NCI-H774 (cell line): ENCODE data around the gene ALS2CL.

Experiments used
- DNase-seq: peaks from one replicate; lab custom pipeline; 2025; lab: John Stamatoyannopoulos, UW

Gene ALS2CL

DNA sequence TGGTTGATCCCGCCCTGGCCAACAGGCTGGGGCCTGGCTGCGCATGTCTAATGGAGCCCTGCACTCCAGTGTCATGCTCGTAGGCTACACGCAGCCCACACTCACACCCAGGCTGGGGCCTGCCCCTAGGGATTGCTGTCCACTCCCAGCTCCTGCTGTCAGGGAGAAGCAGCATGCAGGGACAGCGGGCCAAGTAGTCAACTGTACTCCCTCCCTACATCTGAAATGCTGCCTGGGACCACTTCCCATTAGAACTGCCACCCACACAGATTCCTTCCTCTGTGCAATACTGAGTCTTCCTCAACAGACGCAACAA lies 16.1 kb downstream of the ALS2CL start:
- DNase-seq = no peak

DNA sequence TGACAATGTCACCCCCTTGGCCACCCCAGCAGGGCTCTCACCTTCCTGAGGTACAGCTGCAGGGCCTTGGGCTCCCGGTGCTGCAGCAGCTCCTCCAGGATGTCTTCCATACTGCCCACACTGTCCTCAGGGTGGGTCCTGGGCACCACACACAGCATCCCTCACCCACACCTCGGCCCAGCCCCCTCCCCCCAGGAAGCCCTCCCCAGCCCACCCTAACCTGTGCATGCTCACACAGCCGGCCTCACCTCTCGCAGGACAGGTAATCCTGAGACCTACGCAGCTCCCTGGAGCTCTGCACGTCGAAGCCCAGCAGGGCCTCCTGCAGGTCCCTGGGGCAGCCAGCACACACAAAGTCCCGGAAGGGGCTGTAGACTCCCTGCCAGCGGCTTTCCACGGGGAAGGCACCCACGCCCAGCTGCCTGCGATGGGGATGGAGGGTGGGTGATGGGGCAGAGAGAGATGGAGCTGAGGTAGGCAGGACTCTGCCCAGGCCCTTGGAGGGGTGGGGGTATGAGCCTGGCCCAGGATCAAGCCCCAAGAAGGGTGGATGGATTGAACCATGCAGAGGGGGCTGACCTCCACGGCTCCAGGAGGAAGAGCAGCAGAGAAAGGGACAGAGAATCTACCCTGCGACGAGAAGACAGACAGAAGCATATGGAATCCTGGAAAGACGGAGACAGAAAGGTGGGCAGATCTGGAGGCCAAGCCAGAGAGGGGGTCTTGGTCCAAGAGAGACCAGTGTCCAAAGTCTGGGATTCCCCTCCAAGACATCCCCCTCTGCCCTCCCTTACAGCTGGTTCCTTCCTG lies 16.7 kb downstream of the ALS2CL start:
- DNase-seq = no peak

DNA sequence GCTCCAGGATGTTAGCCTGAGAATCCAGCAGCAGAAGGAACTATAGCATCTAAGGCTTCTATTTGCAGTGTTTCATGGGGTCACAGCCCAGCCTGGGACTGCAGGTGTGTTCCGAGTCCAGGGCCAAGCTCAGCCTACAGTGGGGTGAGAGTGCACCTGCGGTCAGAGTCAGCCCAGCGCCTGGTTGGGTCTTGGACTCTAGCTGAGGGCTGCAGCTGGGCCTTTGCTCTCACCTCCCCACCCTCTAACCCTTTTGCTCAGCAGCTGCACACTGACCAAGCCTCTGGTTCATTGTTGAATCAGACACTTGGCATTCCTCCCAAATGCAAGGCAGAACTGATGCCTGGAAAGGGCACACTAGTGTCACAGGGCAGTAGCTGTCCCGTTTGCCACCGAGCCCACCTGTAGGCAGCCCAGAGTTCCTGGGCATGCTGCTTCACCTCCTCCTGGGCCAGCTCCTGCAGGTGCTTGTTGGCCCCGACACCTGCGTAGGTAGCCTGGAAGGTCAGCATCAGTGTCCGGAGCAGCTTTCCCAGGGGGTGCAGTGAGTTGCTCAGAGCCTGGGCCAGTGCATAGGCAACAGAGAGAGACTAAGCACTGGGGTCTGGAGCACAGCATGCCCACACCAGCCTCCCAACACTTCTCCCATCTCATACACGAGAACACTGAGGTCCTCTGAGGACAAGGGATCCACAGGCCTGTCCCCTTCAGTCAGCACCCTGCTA lies 17.5 kb downstream of the ALS2CL start:
- no peak for DNase-seq

DNA sequence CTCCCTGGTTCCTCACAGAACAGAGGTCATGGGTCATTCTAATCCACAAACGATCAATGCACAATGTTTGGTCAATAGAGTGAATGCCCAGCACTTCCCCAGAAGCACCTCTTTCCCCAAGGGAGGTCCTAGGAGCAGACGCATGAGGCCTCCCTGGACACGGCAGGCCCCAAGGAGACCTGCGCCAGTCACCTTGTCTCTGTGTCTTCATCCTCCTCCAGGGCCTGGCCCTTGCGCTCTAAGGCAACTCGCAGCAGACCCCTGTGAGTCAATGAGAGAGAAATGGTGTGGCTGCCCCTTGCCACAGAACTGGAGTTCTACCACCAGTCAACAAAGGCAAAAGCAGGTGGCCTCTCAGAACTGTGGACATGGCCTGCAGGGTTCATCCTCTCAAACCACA lies 18.1 kb downstream of the ALS2CL start:
- no peak for DNase-seq

DNA sequence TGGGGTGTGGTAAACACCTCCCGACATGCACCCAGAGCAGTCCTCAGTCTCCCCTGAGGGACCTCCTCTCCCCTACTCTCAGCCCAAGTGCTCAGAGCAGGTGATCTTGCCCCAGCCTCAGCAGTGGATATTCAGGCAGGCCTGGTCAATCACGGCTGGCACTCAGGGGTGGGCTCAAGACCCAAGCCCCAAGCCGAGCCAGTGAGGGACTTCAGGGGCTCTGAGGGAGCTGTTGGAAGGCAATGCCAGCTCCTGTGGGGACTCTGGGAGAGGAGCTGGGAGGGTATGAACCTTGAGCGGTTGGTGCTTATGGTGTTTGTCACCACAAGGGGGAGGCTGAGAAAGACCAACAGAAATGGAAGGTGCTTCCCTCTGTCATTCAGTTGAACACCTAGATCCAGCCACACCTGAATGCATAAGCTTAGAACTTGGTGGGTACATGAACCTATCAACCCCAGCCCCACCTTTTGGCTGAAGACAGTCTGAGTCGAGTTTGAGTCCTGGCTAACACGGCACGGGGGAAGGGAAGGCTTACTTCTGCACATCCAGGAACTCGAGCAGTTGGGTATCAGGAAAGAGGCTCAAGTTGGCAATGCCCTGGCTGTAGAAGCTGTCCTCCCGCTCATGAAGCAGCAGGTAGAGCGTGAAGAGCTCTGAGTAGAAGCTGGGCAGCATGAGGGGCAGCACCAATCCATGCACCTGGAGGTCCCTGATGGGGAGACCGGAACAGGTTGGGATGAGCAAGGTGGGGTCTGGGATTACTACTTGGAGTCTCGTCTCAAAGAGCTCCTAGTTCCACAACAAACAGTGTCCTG lies 19.2 kb downstream of the ALS2CL start:
- no peak for DNase-seq

DNA sequence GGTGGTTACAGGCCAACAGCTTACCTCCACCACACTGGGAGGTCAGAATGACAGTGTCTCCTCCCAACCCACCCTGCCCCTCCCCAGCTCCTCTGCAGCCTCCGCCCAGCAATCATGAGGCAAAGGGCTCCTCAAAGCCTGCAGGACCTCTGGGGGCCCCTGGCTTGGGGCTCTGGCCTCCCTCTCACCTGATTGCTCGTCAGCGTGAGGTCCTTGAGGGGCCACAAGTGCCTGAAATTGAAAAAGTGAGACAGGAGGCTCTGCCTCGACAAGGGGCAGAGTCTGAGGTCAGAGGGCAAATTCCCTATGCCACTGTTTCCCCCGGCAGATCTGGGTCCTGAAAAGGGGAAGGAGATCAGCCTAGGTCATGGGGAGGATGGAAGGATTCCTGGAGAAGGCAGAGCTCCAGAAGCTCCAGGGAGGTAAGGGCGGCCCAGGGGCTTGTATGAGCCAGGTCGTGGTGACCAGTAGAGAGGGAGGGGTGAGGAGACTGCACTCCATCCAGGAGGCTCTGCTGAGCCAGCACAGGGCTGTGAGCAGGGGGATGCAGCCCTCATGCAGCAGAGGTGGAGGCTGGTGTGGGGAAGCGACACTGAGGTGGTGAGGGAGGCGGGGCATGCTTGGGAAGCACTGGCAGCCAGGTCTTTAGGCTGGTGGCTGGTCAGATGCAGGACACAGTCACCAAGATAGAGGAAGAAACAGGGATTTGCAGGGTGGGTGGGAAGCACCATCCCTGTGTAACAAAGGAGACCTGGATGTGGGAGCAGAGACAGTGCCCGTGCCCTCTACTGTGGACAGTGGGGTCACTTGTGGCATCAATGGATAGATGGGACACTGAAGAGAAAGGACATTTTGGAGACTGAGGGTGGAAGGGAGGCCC lies 20.1 kb downstream of the ALS2CL start:
- DNase-seq = no peak

DNA sequence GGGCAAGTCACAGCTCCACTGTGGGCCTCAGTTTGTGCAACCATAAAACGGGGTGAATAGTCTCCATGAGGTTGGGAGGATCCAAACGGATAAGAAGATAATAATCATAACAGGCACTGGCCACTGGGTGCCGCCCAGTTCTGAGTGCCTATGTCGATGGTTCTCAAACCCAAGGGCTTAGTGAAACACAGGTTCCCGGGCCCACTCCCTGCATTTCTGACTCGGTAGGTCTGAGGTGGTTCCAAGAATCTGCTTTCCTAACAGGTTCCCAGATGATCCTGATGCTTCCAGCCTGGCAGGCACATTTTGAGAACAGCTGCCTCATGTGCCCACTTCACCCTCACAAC lies 21.2 kb downstream of the ALS2CL start:
- no peak for DNase-seq

DNA sequence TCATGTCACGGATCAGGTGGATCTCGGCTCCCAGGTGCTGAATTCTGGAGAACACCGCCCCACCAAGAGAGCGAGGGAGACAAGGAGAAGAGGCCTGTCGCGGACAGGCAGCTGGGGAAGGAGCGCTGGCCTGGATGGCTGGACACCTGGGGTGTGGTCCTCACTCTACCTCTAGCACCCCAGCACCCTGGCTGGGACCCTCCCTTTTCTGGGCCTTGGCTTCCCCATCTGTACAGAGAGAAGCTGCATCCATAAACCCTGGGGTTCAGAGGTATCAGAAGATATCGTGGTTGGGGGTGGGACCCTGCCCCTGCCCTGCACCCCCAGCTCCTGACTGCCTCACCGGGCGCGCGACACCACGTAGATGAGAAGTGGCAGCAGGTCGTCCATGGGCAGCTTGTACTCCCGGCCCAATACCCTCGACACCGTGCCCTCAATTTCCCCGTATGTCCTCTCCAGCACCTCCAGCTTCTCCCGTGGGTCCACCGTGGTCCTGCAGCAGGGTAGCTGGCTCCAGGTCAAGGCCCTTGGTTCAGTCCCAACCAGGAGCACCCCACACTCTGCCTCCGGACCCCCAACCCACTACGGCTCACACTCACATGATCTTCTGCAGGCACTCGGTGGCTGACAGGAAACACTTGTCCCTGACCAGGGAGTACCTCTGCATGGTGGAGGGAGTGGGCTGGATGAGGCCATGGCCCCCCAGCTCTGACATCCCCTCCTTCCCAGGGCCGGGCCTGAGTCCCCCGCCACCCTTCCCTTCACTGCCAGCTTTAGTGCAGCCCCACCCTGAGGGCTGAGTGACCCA lies 21.7 kb downstream of the ALS2CL start:
- no peak for DNase-seq

DNA sequence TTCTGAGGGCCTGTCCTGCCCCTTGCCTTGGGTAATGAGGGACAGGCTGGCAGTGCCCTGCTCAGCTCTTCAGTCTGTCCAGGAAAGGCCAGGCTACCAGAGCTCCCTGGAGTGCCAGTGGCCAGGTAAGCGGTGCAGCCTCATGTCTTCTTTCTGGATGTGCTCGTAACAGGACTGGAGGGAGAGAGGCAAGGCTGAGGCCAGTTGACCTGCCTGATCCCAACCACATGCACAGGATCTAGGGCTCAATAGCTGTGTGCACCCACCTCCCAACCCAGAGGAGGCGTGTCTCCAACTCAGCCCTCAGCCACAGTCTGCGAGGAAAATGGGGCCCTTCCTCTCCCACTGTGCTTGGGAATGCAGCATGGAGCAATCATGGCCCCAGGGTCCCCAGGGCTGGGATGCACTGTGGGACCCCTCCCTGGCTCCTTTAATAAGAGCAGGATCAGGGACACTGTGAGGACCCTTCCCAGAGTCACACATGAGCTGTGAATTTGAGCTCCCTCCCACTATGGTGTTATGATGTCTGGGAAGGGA lies 22.5 kb downstream of the ALS2CL start:
- DNase-seq = no peak

DNA sequence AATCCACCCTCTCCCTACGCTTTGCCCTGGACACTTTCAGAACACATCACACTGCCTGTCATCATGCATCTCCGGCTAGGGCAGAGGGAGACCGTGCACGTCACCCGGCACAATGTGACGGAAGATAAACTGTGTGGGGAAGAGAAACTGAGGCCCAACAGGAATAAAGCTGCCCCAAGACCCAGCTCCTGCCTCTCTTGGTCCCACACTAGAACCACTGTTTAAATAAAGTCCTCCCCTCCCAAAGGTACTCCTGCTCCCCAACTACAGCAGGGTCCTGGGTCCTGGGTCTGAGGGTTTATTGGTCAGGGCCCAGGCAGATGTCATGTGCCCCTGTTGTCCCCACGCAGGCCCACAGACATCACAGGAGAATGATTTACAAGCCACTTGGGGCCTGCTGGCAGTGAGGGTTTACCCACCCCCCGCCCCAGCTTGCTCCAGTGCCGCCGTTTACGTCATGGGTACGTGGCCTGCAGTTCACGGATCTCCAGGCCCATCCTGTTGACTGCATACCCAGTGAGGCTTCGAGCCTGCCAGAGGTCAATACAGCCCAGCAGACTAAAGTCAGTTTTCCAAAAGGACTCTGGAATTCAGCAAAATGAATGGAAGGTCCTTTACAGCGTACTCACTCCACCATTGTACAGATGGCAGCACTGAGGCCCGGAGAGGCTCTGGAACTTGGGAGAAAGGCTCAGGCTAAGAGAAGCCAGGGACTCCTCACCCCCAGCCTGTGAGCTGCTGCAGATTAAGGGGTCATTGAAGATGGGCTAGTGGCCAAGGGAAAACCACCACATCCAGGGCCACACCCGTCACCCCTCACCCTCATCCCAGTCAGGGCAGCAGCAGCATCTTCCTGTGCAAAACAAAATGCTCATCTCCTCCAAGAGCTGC lies 23.2 kb downstream of the ALS2CL start:
- no peak for DNase-seq

DNA sequence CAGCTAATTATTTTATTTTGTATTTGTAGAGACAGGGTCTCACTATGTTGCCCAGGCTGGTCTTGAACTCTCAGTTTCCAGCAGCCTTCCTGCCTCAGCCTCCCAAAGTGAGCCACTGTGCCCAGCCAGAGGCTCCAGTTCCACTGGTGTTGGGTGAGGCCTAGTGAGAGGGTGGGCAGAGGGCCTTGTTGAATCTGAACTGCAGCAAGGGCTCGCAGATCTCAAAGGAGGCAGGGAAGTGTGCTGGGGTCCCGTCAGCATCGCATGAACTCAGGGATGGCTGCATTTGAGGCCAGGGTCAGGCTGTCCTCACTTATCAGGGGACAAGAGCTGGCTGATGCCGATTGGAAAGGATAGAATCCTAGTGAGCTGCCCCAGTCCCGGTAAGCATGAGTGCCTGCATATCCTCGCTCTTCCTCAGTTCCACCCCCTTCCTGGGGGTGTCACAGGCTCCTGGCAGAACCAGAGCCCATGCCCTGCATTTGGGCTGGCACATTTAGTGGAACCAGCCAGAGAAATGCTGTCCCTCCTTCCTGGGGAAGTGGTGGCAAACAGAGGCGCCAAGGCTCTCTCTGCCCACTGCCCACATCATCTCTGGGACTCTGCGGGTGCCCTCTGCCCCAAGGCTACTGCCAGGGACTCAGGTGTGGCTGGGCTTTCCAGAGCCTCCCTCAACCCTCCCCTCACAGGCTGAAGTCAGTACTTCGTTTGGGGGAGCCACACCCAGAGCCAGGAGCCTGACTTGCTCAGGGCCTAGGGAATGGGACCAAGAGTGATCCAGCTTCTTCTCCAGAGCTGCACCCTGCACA lies 24.1 kb downstream of the ALS2CL start:
- no peak for DNase-seq

DNA sequence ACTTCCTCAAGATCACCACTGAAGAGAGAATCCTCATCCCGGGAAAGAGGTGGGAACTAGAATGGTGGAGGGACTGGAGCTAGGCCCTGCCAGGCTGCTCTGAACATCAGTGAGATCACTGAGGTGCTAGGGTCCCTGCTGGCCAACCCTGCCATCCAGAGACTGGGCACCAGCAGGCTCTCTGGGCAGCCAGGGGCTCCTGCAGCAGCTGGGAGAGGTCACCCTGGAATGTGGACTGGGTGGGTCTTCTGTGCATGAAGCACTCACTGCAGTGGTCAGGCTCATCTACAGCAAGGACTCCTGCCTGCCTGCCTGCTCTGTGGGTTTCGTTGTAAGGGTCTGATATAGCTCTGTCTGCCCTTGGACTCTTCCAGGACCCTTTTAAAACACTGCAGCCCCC lies 24.9 kb downstream of the ALS2CL start:
- DNase-seq = no peak

DNA sequence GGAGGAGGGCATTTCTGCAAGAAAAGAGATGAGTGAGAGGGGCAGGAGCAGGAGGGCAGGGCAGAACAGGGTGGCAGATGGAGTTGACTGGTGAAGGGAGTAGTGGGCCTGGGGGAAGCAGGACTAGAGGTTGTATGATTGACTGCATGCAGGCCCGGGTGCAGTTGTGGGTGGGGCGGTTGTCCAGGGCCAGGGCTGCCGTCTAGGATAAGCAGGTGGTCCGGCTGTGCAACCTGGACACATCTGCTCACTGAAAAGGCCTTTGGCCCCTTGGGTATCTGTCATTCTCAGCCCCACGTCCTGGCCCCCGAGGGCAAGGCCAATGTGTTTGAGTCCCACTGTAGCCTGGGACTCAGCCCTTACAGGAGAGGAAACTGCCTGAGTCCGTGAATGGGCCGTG lies 25.4 kb downstream of the ALS2CL start:
- DNase-seq = no peak

DNA sequence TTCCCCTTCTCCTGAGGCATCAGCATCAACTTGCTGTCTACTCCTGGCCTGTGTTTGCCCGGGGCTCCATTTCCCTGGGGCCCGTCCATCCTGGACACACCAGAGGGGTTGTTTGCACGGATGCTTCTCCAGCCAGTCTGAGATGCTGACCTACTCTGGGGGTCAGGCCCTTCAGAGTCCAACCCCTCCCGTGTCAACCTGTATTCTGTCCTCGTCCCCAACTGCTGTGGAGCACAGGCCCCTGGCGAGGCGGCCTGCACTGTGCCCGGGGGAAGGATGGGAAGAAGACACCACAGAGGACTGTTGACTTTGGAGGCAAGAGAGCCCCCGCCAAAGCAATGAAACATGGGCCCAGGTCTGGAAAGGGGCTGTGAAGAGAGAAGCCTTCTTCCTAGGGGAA lies 25.8 kb downstream of the ALS2CL start:
- DNase-seq = no peak

DNA sequence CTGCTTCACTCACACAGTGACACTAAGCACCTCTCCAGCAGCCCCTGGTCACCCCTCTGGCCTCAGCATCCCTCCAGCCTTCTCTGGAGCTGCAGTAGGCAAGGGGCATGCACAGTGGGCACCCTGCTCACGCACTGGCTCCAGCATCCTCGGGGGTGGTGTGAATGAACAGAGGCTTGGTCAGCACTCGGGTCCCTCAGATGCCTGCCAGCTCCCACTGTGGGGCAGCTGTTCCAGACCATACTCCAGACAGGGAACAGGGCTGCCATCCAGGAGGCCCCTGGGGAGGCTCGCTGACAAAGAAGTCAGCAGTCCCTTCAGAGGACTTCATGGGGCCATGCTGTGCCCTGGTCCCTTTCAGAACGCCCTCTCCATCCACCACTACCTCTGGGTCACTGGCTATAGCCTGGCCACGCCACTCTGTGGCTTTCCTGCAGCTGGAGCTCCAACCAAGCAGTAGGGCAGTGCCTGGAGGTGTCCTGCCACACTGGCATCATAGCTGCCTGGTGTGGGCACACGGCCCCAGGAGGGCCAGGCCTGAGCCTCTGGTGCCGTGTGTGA lies 26.3 kb downstream of the ALS2CL start:
- no peak for DNase-seq

DNA sequence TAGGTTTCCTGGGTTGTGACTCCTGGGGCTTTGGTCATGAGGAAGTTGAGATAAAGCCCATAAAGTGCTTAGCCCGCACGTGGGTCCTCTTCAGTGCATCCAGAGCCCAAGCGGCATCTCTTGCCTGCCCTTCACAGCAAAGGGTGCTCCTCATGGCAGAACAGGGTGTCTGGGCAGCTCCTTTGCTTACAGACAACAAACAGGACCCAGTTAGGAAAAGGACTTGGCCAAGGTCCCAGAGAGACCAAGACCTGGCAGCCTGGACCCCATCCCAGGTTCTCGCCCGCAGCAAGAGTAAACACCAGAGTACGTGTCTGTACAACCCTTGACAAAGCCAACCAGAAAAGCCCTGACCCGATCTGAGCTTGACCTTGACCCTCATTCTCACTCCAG lies 27.0 kb downstream of the ALS2CL start:
- no peak for DNase-seq

DNA sequence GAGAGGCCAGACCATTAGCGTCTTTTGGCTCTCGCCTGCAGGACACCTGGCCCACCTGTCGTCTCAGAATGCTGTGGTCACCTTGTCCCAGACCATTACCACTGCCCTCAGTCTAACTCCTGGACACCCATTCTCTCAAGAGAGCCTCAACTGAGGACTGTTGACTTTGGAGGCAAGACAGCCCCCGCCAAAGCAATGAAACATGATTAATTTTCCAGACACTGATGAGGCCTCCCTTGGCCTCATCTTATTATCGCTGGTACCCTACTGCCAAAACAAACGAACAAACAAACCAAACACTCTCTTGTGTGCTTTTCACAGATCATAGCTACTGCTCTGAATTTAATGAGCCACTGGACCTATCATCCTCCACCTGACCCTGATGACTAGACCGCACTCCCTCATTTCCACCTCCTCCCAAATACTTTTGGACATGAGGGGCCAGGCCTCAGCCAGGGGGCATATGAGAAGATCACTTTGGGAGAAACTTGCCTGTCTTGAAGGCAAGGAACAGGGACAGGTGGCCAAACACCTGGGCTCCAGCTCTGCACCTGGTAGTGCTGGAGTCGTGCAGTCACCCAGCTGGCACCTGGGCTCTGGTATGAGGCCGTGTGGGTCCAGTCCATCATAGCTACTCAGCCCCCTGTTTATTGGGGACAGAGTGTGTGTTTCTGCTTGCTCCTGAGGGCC lies 27.6 kb downstream of the ALS2CL start:
- DNase-seq = peak; percentile 18
